HG02840 (cell line): ENCODE results near the gene COX18.

Source experiments
- ATAC-seq: cut with Tn5 transposase; IDR thresholded peaks from one replicate; pipeline ENCODE4 v1.9.1; 2021; ENCODE audit warnings: mild to moderate bottlenecking, moderate library complexity, moderate number of reproducible peaks; ENCODE audit not compliant: unreplicated experiment, low FRiP score

The COX18 gene

GRCh38 chr4:73069338-73070073, at the start of gene COX18:
Gene COX18, minus strand, starts transcription at chr4:73069716. Its CDS starts 67 bp downstream, at chr4:73069649.
- ATAC-seq, result peak; percentile 90

DNA sequence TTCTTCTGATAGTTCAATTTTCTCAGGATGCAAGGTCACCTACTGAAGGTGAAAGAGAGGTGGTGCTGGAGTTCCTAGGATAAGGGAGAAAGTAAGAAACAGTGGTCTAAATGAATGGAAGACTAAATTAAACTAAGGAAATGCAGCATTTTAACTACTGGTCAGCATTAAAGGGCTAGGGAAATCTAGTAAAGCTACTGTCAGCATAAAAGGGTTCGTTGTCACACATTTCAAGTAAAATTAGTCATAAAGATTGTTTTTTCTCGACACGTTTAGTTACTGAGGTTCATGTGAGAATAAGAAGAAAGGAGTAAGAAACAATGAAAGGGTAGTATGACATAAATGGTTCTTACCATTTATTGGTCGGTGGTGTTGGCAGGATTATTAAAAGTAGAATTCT, 40.0 kb upstream of the COX18 start:
- ATAC-seq, result no peak

DNA sequence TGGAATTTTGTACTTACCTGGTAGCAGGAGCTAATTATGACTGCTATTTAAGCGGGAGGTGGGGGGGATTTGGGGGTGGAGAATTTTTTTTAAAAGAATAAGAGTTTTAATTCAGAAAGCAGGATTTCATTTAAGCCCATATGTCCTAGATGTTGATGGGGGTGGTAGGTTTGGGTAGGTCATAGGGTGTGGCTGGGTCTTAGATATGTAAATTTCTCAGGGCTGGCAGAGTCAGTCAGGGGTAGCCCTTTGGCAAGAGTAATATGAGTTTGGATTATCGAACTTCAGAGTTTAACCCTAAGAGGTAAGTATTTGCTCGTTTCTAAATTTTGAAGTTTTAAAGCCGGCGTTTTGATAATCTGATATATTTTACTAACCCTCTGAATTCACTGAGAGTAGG, 35.2 kb upstream of the COX18 start:
- no peak for ATAC-seq

DNA sequence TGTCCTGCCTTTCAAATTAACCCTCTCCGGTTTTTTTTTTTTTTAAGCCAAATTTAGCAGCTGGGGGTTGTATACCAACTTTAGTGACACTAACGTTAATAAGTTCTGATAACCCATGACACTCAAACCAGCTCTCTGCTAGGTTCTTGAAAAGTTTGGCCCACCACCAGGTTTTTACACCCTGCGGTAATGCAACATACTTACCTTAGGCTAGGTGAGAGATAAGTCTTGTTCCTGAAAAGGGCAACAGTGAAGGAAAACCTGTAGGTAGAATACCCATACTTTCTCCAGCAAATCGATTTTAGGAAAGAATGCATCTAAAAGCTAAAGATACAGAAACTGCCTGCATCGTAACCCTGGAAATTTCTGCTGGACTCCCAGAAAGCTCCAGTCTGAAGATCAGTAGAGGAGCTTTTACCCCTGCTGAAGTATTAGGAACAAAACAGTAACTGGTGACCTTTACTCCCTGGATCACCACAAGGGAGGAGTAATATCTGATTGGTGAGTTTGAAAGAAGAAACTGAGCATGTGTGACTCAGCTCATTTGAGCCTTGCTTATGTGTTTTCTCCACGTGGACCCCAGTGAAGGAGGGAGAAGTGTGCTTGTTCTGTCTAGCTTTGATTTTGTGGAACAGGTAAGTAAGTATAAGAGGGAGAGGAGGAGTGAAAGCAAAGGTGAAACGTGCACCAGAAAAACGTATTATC, 34.4 kb upstream of the COX18 start:
- ATAC-seq, result no peak

DNA sequence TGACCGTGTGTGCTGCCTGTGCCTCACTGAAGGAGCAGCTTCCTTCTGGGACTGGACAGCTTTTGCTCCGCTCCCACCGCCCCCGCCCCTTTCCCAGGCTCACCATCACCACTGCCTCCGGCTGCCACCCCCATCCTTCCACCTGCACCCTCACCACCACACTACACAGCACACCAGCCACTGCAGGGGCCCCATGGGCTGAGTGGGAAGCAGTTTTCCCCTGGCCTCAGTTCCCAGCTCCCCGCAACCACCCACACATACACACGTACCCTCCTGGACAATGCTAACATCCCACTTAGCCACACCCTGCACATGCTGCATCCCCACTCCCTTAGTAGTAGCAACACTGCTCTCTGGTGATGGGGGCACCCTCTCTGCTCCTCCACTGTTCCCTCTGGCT, 29.6 kb upstream of the COX18 start:
- ATAC-seq, result no peak

DNA sequence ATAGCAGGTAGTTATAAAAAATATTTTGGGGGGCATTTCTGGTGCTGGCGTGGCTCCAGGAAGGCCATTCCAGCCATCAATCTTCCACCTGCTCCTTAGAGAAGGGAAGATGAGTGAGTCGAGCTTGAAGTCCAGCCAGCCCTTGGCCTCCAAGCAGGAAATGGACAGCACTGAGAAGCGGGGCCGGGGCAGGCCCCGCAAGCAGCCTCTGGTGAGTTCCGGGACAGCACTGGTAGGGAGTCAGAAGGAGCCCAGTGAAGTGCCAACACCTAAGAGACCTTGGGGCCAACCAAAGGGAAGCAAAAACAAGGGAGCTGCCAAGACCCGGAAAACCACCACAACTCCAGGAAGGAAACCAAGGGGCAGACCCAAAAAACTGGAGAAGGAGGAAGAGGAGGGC, 29.2 kb upstream of the COX18 start:
- ATAC-seq, result no peak

- no peak for ATAC-seq
These were observed 28.5 kb upstream of the COX18 start for GRCh38 chr4:73098016-73098415.

DNA sequence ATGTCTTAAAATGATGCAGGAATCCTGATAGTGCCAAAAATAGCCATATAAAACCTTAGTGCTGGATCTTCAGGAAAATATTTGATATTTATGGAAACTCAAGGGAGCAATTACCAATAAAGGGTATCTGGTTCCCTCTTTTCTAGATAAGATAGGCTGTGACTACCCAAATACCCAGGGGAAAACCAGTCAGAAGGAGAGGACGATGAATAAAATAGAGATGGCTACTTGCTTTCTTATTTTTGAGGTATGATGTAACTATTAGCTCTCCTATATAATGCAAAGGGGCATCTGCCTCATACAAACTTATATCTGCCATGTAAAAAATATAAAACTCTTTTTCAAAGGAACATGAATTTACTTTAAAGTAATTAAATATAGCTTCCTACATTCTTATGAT, 23.4 kb upstream of the COX18 start:
- no peak for ATAC-seq

DNA sequence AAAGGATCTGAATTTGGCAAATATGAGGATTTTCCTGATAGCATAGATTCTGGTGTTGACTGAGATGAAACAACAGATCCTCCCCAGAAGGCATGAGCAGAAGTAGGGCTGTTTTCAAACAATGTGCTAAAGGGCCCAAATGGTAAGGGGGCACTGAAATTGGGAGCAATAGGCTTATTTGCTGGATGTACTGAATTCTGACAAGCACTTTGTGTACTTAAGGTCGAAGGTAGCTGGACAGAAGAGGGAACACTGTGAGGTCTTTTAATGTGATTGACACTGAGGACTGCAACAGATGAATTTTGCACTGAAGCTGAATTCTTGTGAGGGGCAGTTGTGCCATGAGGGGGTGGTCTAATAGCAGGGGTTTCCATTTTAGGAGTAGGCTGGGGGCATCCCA, 21.2 kb upstream of the COX18 start:
- ATAC-seq, result no peak

DNA sequence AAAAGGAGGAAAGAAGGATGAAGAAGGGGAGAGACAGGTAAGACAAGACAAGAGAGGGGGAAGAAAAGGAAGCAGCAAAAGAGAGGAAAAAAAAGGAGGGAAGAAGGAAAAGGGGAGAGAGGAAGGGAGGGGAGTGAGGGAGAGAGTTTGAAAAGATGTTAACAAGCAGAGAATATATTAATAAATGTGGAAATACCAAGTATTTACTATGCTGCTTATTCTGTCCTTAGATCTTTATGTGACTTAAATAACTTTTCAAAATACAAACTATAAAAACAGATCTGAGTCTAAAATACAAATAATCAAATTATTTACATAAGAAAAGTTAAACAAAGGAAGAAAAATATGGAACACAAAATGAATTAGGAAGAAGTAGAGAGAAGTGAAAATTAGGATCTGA, 18.4 kb upstream of the COX18 start:
- no peak for ATAC-seq

GRCh38 chr4:73086095-73086868, 16.8 kb upstream of the COX18 start:
- ATAC-seq, result no peak

DNA sequence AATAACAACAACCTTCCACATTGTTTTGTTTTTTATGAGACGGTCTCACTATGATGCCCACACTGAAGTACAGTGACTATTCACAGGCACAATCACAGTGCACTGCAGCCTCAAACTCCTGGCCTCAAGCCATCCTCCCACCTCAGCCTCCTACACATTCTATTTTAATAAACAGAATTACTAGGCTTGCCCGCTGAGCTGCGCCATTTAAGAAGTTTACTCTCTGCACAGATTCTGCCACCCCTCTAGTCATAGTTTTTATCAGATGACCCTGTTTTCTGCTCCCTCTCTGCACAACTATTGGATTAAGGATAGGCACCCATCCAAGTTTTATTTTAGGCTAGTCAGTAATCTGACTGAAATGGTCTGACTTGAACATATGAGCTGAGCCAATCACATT, 11.3 kb upstream of the COX18 start:
- no peak for ATAC-seq

- ATAC-seq, result no peak
These were observed 6.3 kb upstream of the COX18 start for GRCh38 chr4:73075832-73076231.

DNA sequence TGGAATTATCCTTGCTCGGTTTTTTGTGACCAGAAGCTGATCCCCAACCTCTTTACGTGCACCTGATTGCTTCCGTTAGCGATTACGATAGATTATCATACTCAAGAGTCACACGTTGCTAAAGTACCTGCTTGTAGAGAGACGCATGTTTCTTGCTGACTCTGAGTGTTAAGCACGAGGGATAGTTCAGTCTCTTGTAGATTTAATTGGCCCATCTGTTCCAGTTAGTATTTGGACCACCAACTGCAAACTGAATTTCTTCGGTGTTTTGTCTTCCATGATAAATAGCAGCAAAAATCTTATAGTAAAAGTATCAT, 516 bp upstream of the COX18 start:
- ATAC-seq, result no peak

- ATAC-seq, result no peak
These were observed 802 bp downstream of the COX18 start for GRCh38 chr4:73068491-73069337.

GRCh38 chr4:73067971-73068394, 1.5 kb downstream of the COX18 start:
- ATAC-seq, result no peak

- no peak for ATAC-seq
These were observed 2.6 kb downstream of the COX18 start for GRCh38 chr4:73066928-73067327.

DNA sequence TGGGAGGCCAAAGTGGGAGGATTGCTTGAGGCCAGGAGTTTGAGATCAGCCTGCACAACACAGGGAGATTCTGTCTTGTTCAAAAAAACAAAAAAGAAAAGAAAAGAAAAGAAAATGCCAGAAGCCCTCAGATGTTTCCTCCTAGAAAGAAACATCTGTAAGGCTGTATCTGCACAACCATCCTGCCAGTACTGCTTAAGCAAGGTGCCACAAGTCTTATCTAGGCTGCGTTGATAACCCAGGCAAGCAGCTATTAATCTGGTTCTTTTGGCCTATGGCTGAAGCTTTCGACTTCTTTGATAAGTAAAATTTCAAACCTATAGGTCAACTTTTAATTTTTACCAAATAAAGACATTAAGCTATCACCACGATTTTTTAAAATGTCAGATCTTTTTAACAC, 3.1 kb downstream of the COX18 start:
- ATAC-seq, result no peak

GRCh38 chr4:73064536-73064935, 5.0 kb downstream of the COX18 start:
- ATAC-seq, result no peak

- ATAC-seq, result peak; percentile 69
These were observed 14.1 kb downstream of the COX18 start for GRCh38 chr4:73055241-73055897.
